Kidney (tissue), 14 donors: ENCODE results near the gene ADAMTS7. TPM values are rescaled to one million over a fixed set of nuclear protein-coding genes. Genes with fewer than 3 reads are reported as not detected.
A peak's percentile ranks its signal among the peaks of the same experiment; 100 is the strongest.
"Not testable (repeated sequence)": the region's sequence is repeated elsewhere in the genome, so short reads cannot be mapped to it uniquely, and the experiment has no call there.

Source experiments
- DNase-seq, 5 donors: peaks; one replicate each; pipeline ENCODE4 v3.0.0-alpha.2; 2013 to 2020
- FAIRE-seq: peaks from 2 replicates; lab custom pipeline; 2012; peaks lifted over from hg19 to GRCh38; lab: Jason Lieb, UNC
- H3K27ac ChIP-seq, 2 donors: one replicate each; pipeline ENCODE4 v1.7.0; 2013; ENCODE audit warnings: low read depth in 2 of 2, low read length in 2 of 2, inconsistent platforms in 1 of 2
- H3K27me3 ChIP-seq: one replicate; pipeline ENCODE4 v1.7.1; 2013; ENCODE audit warnings: low read length, inconsistent platforms; ENCODE audit not compliant: control insufficient read depth, insufficient read depth
- H3K36me3 ChIP-seq, 3 donors: one replicate each; pipeline versions ENCODE4 v1.7.0 to v1.7.1; 2013; ENCODE audit warnings: low read length in 3 of 3, control low read depth in 1 of 3, inconsistent platforms in 1 of 3; ENCODE audit not compliant: insufficient read depth in 3 of 3, control insufficient read depth in 2 of 3
- H3K4me1 ChIP-seq, 3 donors: one replicate each; pipeline versions ENCODE4 v1.7.0 to v1.7.1; 2013; ENCODE audit warnings: low read length in 3 of 3, inconsistent platforms in 1 of 3, low read depth in 1 of 3; ENCODE audit not compliant: control insufficient read depth in 2 of 3, insufficient read depth in 2 of 3
- H3K4me3 ChIP-seq, 3 donors: one replicate each; pipeline versions ENCODE4 v1.7.0 to v1.8.1; 2013; ENCODE audit warnings: low read length in 3 of 3, control low read depth in 1 of 3, inconsistent platforms in 1 of 3
- H3K9ac ChIP-seq, 3 donors: one replicate each; pipeline versions ENCODE4 v1.7.0 to v1.7.1; 2013; ENCODE audit warnings: low read length in 3 of 3, control low read depth in 1 of 3, inconsistent platforms in 1 of 3
- H3K9me3 ChIP-seq, 3 donors: one replicate each; pipeline versions ENCODE4 v1.7.0 to v1.7.1; 2013; ENCODE audit warnings: low read length in 3 of 3, control low read depth in 1 of 3, inconsistent platforms in 1 of 3; ENCODE audit not compliant: control insufficient read depth in 2 of 3, insufficient read depth in 1 of 3
- CTCF ChIP-seq: IDR thresholded peaks from 3 replicates; pipeline ENCODE4 v1.5.1; 2012; ENCODE audit warnings: mild to moderate bottlenecking, moderate library complexity, borderline replicate concordance; ENCODE audit not compliant: insufficient read depth; ENCODE audit errors: extremely low read depth
- intact Hi-C: fragments of 100-400 bp; cut with DNase I; formaldehyde crosslinking; loops from one replicate; pipeline ENCODE4 v1.11.1; 2022
- polyA plus RNA-seq: library from polyadenylated mRNA; stranded (reverse); fragments of 350-450 nt; fragmentation: Illumina TruSeq; extraction: RNeasy Lipid Tissue Mini Kit (QIAGEN cat#74804); gene quantifications from one replicate; pipeline ENCODE4 v1.2.3, GENCODE V29; 2014; ENCODE audit warnings: low read depth, low replicate concordance; ENCODE audit not compliant: insufficient read depth
- total RNA-seq: library from RNA; stranded (reverse); fragmentation: NEBNext Ultra II Directional; extraction: Animal tissue kit (Norgen Biotek cat#: 25700); gene quantifications from one replicate; pipeline ENCODE4 v1.2.1, GENCODE V29; 2021
- donor health status: control.
- donor health status: control.
- donor health status: control.
- donor health status: control.
- donor health status: control.
- donor health status: DM: yes; HTN: yes; CAD: no.
- donor health status: Normal renal cell carcinoma (clear cell type).

ADAMTS7 gene
- total and polyA plus RNA-seq, 2 donors from 2014 or later, result 0.82 to 3.1 TPM

GRCh38 chr15:78790027-78790426, 21.2 kb downstream of the ADAMTS7 start:
- intact Hi-C loops, result no loop called here
- FAIRE-seq (no peak), DNase-seq (no peak)
- Histone ChIP-seq H3K27me3 (no peaks in the 10 kb centered on the region), H3K9me3 (no peaks in the 10 kb centered on the region), H3K27ac (no peak overlapping the region), H3K4me3 (no peak overlapping the region), H3K4me1 (no peaks in the 10 kb centered on the region), H3K36me3 (no peaks in the 10 kb centered on the region), H3K9ac (no peak overlapping the region)
- no peak for TF ChIP-seq CTCF

GRCh38 chr15:78789615-78790014, 21.6 kb downstream of the ADAMTS7 start:
- no peak for TF ChIP-seq CTCF
- no peak overlapping the region for H3K4me3 ChIP-seq
- no peaks in the 10 kb centered on the region for H3K9me3 ChIP-seq
- no peaks in the 10 kb centered on the region for H3K27me3 ChIP-seq
- H3K36me3 ChIP-seq, result no peaks in the 10 kb centered on the region
- H3K27ac ChIP-seq, result no peak overlapping the region
- DNase-seq, result peak in 1 of 5 donors; percentile 59
- intact Hi-C loops, result no loop called here
- H3K9ac ChIP-seq, result no peak overlapping the region
- no peak for FAIRE-seq
- no peaks in the 10 kb centered on the region for H3K4me1 ChIP-seq

- Histone ChIP-seq H3K4me1 (no peaks in the 10 kb centered on the region), H3K9ac (no peak overlapping the region), H3K9me3 (no peaks in the 10 kb centered on the region), H3K36me3 (no peaks in the 10 kb centered on the region), H3K27ac (no peak overlapping the region), H3K4me3 (no peak overlapping the region), H3K27me3 (no peaks in the 10 kb centered on the region)
- DNase-seq (no peak), FAIRE-seq (no peak)
- no peak for TF ChIP-seq CTCF
- intact Hi-C loops, result no loop called here
These were observed 23.1 kb downstream of the ADAMTS7 start for GRCh38 chr15:78788016-78788660.

DNA sequence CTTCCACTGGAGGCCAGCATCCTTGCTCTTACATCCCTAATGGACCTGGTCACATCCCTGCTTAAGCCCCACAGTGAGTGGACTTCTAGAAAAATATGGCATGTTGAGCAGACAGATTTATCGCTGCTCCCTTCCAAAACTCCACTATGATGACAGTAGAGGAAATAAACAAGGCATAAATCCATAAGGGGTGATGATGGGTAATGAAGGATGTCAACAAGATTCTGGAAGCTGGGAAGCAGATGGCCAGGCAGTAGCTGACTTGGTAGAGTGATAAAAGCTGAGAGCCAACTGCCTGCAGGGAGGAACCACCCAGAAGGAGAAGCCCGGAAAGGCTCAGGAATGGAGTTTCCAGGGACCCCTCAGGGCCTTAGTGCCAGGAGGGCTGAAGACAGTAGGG, 28.9 kb downstream of the ADAMTS7 start:
- H3K9me3 ChIP-seq, H3K4me3 ChIP-seq, H3K36me3 ChIP-seq, DNase-seq, H3K9ac ChIP-seq, H3K27ac ChIP-seq, intact Hi-C loops, H3K27me3 ChIP-seq, FAIRE-seq, H3K4me1 ChIP-seq: not testable (repeated sequence)

DNA sequence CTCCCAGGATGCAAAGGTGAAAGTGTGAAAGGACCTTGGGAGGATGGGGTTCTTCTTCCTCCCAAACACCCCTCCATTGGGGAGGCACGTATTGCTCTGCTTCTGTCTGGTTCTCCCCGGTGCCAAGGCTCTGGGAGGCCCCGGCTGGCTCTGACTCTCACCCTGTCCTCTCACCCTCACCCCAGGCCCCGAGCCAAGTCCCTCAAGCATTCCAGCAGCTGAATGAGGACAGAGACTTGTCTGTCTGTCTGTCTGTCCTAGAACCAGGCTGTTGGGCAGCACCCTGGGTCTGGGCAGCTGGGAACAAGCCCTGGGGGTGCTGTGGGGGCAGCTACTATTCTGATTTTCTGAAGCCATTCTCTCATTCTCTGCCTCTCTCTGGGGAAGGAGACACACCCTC, 29.9 kb downstream of the ADAMTS7 start:
- H3K27ac ChIP-seq, H3K36me3 ChIP-seq, H3K9me3 ChIP-seq, intact Hi-C loops, H3K4me1 ChIP-seq, H3K9ac ChIP-seq, FAIRE-seq, H3K27me3 ChIP-seq, H3K4me3 ChIP-seq: not testable (repeated sequence)
- peak in 1 of 5 donors; percentile 22 for DNase-seq

- FAIRE-seq, H3K4me1 ChIP-seq, H3K36me3 ChIP-seq, H3K4me3 ChIP-seq, H3K27me3 ChIP-seq, DNase-seq, H3K9me3 ChIP-seq, H3K27ac ChIP-seq, H3K9ac ChIP-seq, intact Hi-C loops: not testable (repeated sequence)
These were observed 31.3 kb downstream of the ADAMTS7 start for GRCh38 chr15:78779975-78780374.
